Astrocyte (in vitro differentiated cells and primary cell): ENCODE measurements around the gene LGALS3BP. TPM values are rescaled to one million over a fixed set of nuclear protein-coding genes. Genes with fewer than 3 reads are reported as not detected.

Experiments
- DNase-seq: peaks from one replicate; pipeline ENCODE4 v3.0.0-alpha.2; 2010; ENCODE audit warnings: low read depth
- FAIRE-seq: peaks from 2 replicates; lab custom pipeline; 2011; peaks lifted over from hg19 to GRCh38; lab: Jason Lieb, UNC
- H2AFZ ChIP-seq: 2 replicates; pipeline ENCODE4 v1.6.0; 2012; ENCODE audit warnings: low read depth, low read length, inconsistent platforms
- H3K27ac ChIP-seq: 2 replicates; pipeline ENCODE4 v1.5.1; 2011; ENCODE audit warnings: low read depth, low read length, inconsistent platforms
- H3K27me3 ChIP-seq: 2 replicates; pipeline ENCODE4 v1.6.0; 2011; ENCODE audit warnings: low read length, inconsistent platforms; ENCODE audit not compliant: insufficient read depth
- H3K36me3 ChIP-seq: 2 replicates; pipeline ENCODE4 v1.5.1; 2011; ENCODE audit warnings: low read length, inconsistent platforms; ENCODE audit not compliant: insufficient read depth
- H3K4me1 ChIP-seq: 2 replicates; pipeline ENCODE4 v1.5.1; 2011; ENCODE audit warnings: low read length, inconsistent platforms; ENCODE audit not compliant: insufficient read depth
- H3K4me2 ChIP-seq: 2 replicates; pipeline ENCODE4 v1.6.0; 2012; ENCODE audit warnings: low read length, inconsistent platforms
- H3K4me3 ChIP-seq: 2 replicates; pipeline ENCODE4 v1.5.1; 2011; ENCODE audit warnings: low read depth, mild to moderate bottlenecking, low read length, inconsistent platforms; ENCODE audit not compliant: insufficient read depth
- H3K79me2 ChIP-seq: 2 replicates; pipeline ENCODE4 v1.6.0; 2012; ENCODE audit warnings: mild to moderate bottlenecking, low read length, inconsistent platforms; ENCODE audit not compliant: insufficient read depth
- H3K9ac ChIP-seq: 2 replicates; pipeline ENCODE4 v1.6.0; 2012; ENCODE audit warnings: mild to moderate bottlenecking, low read length, inconsistent platforms
- H3K9me3 ChIP-seq: 2 replicates; pipeline ENCODE4 v1.5.1; 2012; ENCODE audit warnings: low read depth, mild to moderate bottlenecking, low read length, inconsistent platforms; ENCODE audit not compliant: insufficient read depth
- H4K20me1 ChIP-seq: 2 replicates; pipeline ENCODE4 v1.6.0; 2012; ENCODE audit warnings: low read length, inconsistent platforms; ENCODE audit not compliant: insufficient read depth
- H3K27ac Mint-ChIP-seq: one replicate; pipeline ENCODE4 v1.8.0; 2021; ENCODE audit warnings: mild to moderate bottlenecking, mixed read lengths; ENCODE audit not compliant: unreplicated experiment
- H3K27me3 Mint-ChIP-seq: one replicate; pipeline ENCODE4 v1.8.0; 2021; ENCODE audit warnings: low read depth, mixed read lengths; ENCODE audit not compliant: unreplicated experiment
- H3K36me3 Mint-ChIP-seq: one replicate; pipeline ENCODE4 v1.8.0; 2021; ENCODE audit warnings: low read depth, mixed read lengths; ENCODE audit not compliant: unreplicated experiment
- H3K4me1 Mint-ChIP-seq: one replicate; pipeline ENCODE4 v1.8.0; 2021; ENCODE audit warnings: low read depth, mixed read lengths; ENCODE audit not compliant: unreplicated experiment
- H3K4me3 Mint-ChIP-seq: one replicate; pipeline ENCODE4 v1.8.0; 2021; ENCODE audit warnings: mild to moderate bottlenecking, moderate library complexity, mixed read lengths; ENCODE audit not compliant: unreplicated experiment
- H3K9me3 Mint-ChIP-seq: one replicate; pipeline ENCODE4 v1.8.0; 2021; ENCODE audit warnings: mild to moderate bottlenecking, mixed read lengths; ENCODE audit not compliant: unreplicated experiment
- EZH2 ChIP-seq: IDR thresholded peaks from 2 replicates; pipeline ENCODE4 v1.6.1; 2012; ENCODE audit warnings: mild to moderate bottlenecking, low read length, inconsistent platforms; ENCODE audit not compliant: insufficient read depth
- total RNA-seq: library from RNA; stranded (reverse); gene quantifications from 2 replicates; pipeline ENCODE4 v1.2.1, GENCODE V29; 2021
- TF ChIP-seq, protein P1 (sequence below): IDR thresholded peaks from 2 replicates; pipeline ENCODE4 v1.5.1; 2011; ENCODE audit warnings: low read depth, mild to moderate bottlenecking, inconsistent platforms, low read length, moderate library complexity; ENCODE audit not compliant: insufficient read depth

Gene LGALS3BP
- total RNA-seq, 1 donor from 2014 or later = 495 TPM

DNA sequence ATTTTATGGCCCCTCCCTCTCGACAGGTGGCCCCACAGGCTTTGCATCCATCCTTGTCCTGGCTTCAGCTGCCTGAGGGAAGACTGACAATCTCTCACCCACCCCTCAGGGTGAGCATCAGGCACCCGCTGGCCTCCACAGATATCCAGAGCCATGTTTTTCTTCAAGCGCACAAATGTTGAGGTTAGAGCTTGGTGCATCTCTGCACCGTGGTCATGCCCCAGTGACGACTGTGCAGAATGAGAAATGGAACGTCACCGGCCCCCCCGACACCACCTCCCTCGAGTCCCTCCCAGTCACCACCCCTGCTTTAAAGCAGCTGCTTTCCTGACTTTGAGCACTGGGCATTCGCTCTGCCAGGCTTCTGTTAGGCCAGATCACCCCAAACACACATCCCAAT lies 34.8 kb downstream of the LGALS3BP start:
- Histone ChIP-seq H3K27ac (no peak overlapping the region), H3K4me2 (no peak overlapping the region), H2AFZ (no peak overlapping the region), H3K27me3 (no peaks in the 10 kb centered on the region), H3K9me3 (peaks cover under 1% of the 10 kb centered on the region), H3K36me3 (no peaks in the 10 kb centered on the region), H3K4me3 (no peak overlapping the region), H4K20me1 (no peaks in the 10 kb centered on the region), H3K4me1 (peaks cover 15% of the 10 kb centered on the region), H3K9ac (no peak overlapping the region), H3K79me2 (no peaks in the 10 kb centered on the region)
- DNase-seq (no peak), FAIRE-seq (no peak)
- Mint-ChIP-seq H3K36me3 (no peaks in the 10 kb centered on the region), H3K27me3 (peaks cover 11% of the 10 kb centered on the region), H3K27ac (peak overlapping the region; percentile 12), H3K4me1 (peaks cover 7% of the 10 kb centered on the region), H3K4me3 (no peak overlapping the region), H3K9me3 (peaks cover 1% of the 10 kb centered on the region)
- TF ChIP-seq EZH2 = no peak
- TF ChIP-seq, protein P1, sequence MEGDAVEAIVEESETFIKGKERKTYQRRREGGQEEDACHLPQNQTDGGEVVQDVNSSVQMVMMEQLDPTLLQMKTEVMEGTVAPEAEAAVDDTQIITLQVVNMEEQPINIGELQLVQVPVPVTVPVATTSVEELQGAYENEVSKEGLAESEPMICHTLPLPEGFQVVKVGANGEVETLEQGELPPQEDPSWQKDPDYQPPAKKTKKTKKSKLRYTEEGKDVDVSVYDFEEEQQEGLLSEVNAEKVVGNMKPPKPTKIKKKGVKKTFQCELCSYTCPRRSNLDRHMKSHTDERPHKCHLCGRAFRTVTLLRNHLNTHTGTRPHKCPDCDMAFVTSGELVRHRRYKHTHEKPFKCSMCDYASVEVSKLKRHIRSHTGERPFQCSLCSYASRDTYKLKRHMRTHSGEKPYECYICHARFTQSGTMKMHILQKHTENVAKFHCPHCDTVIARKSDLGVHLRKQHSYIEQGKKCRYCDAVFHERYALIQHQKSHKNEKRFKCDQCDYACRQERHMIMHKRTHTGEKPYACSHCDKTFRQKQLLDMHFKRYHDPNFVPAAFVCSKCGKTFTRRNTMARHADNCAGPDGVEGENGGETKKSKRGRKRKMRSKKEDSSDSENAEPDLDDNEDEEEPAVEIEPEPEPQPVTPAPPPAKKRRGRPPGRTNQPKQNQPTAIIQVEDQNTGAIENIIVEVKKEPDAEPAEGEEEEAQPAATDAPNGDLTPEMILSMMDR = no peak

DNA sequence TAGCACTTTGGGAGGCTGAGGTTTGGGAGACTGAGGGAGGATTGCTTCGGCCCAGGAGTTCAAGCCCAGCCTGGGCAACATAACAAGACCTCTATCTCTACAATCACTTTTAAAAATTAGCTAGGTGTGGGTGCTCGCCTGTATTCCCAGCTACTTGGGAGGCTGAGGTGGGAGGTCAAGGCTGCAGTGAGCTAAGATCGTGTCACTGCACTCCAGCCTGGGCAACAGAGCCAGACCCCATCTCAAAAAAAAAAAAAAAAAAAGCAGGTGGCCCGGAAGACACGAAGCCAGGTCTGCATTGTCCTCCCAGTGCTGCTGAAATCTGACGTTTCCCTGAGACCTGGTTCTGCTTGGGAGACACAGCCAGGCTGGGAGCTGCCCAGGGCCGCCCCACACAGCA lies 35.7 kb downstream of the LGALS3BP start:
- Histone ChIP-seq H3K4me2 (no peak overlapping the region), H4K20me1 (no peaks in the 10 kb centered on the region), H2AFZ (no peak overlapping the region), H3K9me3 (no peaks in the 10 kb centered on the region), H3K4me1 (peaks cover 23% of the 10 kb centered on the region), H3K27me3 (no peaks in the 10 kb centered on the region), H3K9ac (no peak overlapping the region), H3K27ac (no peak overlapping the region), H3K4me3 (no peak overlapping the region), H3K36me3 (no peaks in the 10 kb centered on the region), H3K79me2 (no peaks in the 10 kb centered on the region)
- FAIRE-seq (no peak), DNase-seq (no peak)
- H3K4me3 Mint-ChIP-seq = no peak overlapping the region
- TF ChIP-seq EZH2 = no peak
- TF ChIP-seq, protein P1 = no peak
- no peak overlapping the region for H3K27ac Mint-ChIP-seq
- H3K27me3 Mint-ChIP-seq = peaks cover 11% of the 10 kb centered on the region
- H3K4me1 Mint-ChIP-seq = peaks cover 11% of the 10 kb centered on the region
- H3K36me3 Mint-ChIP-seq = no peaks in the 10 kb centered on the region
- no peaks in the 10 kb centered on the region for H3K9me3 Mint-ChIP-seq

DNA sequence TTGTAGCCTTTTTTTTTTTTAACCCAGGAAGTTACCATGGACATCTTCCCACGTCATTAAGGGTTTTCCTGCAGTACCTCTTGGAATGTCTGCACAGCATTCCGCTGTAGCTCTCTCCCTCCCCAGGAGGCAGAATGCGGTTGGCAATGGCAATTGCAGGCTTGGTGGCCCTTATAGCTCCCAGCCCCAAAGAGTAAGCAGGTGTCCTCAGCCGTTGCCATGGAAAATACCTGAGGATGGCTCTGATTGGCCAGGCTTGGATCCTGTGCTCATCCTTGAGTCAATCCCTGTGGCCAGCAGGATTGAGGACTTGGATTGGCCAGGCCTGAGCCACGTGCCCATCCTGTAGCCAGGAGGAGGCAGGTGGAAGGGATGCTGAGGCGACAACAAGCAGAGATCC lies 39.0 kb downstream of the LGALS3BP start:
- Histone ChIP-seq H3K79me2 (no peaks in the 10 kb centered on the region), H2AFZ (no peak overlapping the region), H3K27ac (no peak overlapping the region), H3K4me2 (no peak overlapping the region), H3K4me3 (no peak overlapping the region), H3K27me3 (no peaks in the 10 kb centered on the region), H3K9me3 (no peaks in the 10 kb centered on the region), H3K9ac (no peak overlapping the region), H4K20me1 (no peaks in the 10 kb centered on the region), H3K4me1 (peaks cover 29% of the 10 kb centered on the region), H3K36me3 (no peaks in the 10 kb centered on the region)
- DNase-seq (peak; percentile 63), FAIRE-seq (no peak)
- no peak overlapping the region for H3K27ac Mint-ChIP-seq
- H3K4me1 Mint-ChIP-seq = peaks cover 15% of the 10 kb centered on the region
- H3K9me3 Mint-ChIP-seq = no peaks in the 10 kb centered on the region
- H3K36me3 Mint-ChIP-seq = no peaks in the 10 kb centered on the region
- no peak overlapping the region for H3K4me3 Mint-ChIP-seq
- TF ChIP-seq, protein P1 = no peak
- no peak for TF ChIP-seq EZH2
- H3K27me3 Mint-ChIP-seq = peaks cover 11% of the 10 kb centered on the region
